ENCODE data around the gene FCHSD2. TPM values are rescaled to one million over a fixed set of nuclear protein-coding genes. Genes with fewer than 3 reads are reported as not detected.

The FCHSD2 gene
- total and polyA plus RNA-seq, 2 of the 13 experiments (the other 11 are each of a cell fraction or from before 2014, with no cell fraction given) = 20.5 to 24.8 TPM

- no peak for TF ChIP-seq ZNF589 (CRISPR knock-in tag; conservative IDR thresholded peaks at IDR 0.05)
- TF ChIP-seq ZNF276 (CRISPR knock-in tag; IDR thresholded peaks at IDR 0.05; ENCODE audit: low read depth) = 0 out of 2 replicates have a peak, but pooled peaks have one; percentile 24
- no peak for TF ChIP-seq ZNF280B (CRISPR knock-in tag; IDR thresholded peaks at IDR 0.05; ENCODE audit: borderline replicate concordance)
- peak; percentile 45; the same call in 1 of the 2 replicates for TF ChIP-seq SAP130 (CRISPR knock-in tag; IDR thresholded peaks at IDR 0.05; ENCODE audit: low read depth)
- TF ChIP-seq RELA (CRISPR knock-in tag; IDR thresholded peaks at IDR 0.05) = no peak
- TF ChIP-seq ZNF232 (CRISPR knock-in tag; IDR thresholded peaks at IDR 0.05; ENCODE audit: borderline replicate concordance) = no peak
- TF ChIP-seq ZNF138 (CRISPR knock-in tag; IDR thresholded peaks at IDR 0.05; ENCODE audit: low read depth) = no peak
- TF ChIP-seq ZNF615 (CRISPR knock-in tag; IDR thresholded peaks at IDR 0.05; ENCODE audit: borderline replicate concordance) = no peak
- no peak for TF ChIP-seq ZNF354B (CRISPR knock-in tag; IDR thresholded peaks at IDR 0.05)
- peak; percentile 11; the same call in 1 of the 2 replicates for TF ChIP-seq TAF1 (CRISPR knock-in tag; IDR thresholded peaks at IDR 0.05)
- no peak for TF ChIP-seq FOXP4 (CRISPR knock-in tag; IDR thresholded peaks at IDR 0.05)
- no peak for TF ChIP-seq HOXD1 (CRISPR knock-in tag; IDR thresholded peaks at IDR 0.05)
- TF ChIP-seq HMGA1 (CRISPR knock-in tag; conservative IDR thresholded peaks at IDR 0.05) = no peak
- no peak for TF ChIP-seq ZNF496 (CRISPR knock-in tag; IDR thresholded peaks at IDR 0.05; ENCODE audit: insufficient replicate concordance)
- no peak for TF ChIP-seq TBX3 (IDR thresholded peaks at IDR 0.05; ENCODE audit: borderline replicate concordance)
- no peak for TF ChIP-seq FOXA1 (IDR thresholded peaks at IDR 0.05)
- 0 out of 2 replicates have a peak, but pooled peaks have one; percentile 32 for TF ChIP-seq FOXA1 (CRISPR knock-in tag; IDR thresholded peaks at IDR 0.05)
- no peak for TF ChIP-seq ZBTB1 (CRISPR knock-in tag; IDR thresholded peaks at IDR 0.05; ENCODE audit: borderline replicate concordance)
- no peak for TF ChIP-seq KLF15 (CRISPR knock-in tag; IDR thresholded peaks at IDR 0.05; ENCODE audit: borderline replicate concordance)
- no peak for TF ChIP-seq ZFP82 (CRISPR knock-in tag; IDR thresholded peaks at IDR 0.05; ENCODE audit: borderline replicate concordance)
- no peak for TF ChIP-seq RBAK (CRISPR knock-in tag; IDR thresholded peaks at IDR 0.05)
- no peak for TF ChIP-seq GLI4 (CRISPR knock-in tag; IDR thresholded peaks at IDR 0.05; ENCODE audit: borderline replicate concordance)
- no peak for TF ChIP-seq YY1 (IDR thresholded peaks at IDR 0.05; ENCODE audit: insufficient read depth, insufficient replicate concordance, low read depth, low read length)
- TF ChIP-seq ZMYM2 (CRISPR knock-in tag; IDR thresholded peaks at IDR 0.05) = no peak
These were observed 35.8 kb upstream of the FCHSD2 start (continued) for GRCh38 chr11:73177778-73178539.
